SH-SY5Y (cell line): ENCODE data around the gene NDUFC1.

Experiments
- GATA2 ChIP-seq: IDR thresholded peaks from 2 replicates; pipeline ENCODE4 v1.6.1; 2011; ENCODE audit warnings: mild to moderate bottlenecking, low read depth, low read length
- GATA3 ChIP-seq: IDR thresholded peaks from 2 replicates; pipeline ENCODE4 v1.6.1; 2011; ENCODE audit warnings: low read depth, mild to moderate bottlenecking, low read length, moderate library complexity

DNA sequence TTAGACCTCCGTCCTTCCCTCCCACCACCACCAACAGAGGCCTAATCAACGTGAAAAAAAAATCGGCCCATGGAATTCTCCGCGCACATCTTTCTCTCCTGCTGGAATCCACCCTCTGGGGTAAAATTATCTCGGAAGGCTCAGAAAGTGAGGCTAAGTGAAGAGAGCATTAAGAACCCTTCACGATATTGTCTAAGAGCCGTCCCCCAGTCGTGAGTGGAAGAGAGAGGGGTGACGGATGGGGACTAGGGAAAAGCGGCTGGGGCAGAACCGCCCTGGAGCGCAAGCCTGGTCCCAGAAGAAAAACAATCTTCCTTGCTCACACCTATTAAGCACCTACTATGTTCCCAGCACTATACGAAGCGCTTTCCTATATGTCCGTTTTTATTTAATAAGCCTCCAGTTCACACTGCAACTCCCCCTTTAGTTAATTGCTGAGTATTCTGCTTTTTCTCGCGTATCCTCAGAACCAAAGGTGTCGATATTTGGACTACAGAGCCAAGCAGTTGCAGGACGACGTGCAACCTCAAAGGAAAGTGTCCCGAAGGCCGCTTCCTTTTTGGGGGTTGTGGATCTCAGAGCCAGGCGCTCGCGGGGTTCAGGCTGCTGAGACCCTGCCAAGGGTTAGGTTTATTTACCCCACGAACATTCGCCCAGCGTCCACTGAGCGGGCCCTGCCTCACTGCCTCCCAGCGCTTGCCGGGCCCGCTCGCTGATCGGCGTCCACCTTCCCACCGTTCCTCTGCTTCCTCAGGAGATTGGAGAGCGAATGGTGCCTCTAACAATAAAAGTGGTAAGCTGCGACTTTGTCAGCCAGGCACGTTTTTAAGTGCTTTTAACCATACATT, 23.1 kb downstream of the NDUFC1 start:
- TF ChIP-seq GATA3 (no peak), GATA2 (no peak)
